GM10266 (cell line): ENCODE data around the gene FAM83E.
"Not testable (repeated sequence)": the region's sequence is repeated elsewhere in the genome, so short reads cannot be mapped to it uniquely, and the experiment has no call there.

Source experiments
- DNase-seq: peaks from one replicate; pipeline ENCODE4 v3.0.0; 2012; ENCODE audit errors: extremely low spot score
- TF ChIP-seq, protein P1 (sequence below): IDR thresholded peaks from 2 replicates; pipeline ENCODE4 v1.5.1; 2012; ENCODE audit warnings: mild to moderate bottlenecking, low read depth; ENCODE audit not compliant: control insufficient read depth, insufficient read depth; ENCODE audit errors: missing control alignments

Gene FAM83E

DNA sequence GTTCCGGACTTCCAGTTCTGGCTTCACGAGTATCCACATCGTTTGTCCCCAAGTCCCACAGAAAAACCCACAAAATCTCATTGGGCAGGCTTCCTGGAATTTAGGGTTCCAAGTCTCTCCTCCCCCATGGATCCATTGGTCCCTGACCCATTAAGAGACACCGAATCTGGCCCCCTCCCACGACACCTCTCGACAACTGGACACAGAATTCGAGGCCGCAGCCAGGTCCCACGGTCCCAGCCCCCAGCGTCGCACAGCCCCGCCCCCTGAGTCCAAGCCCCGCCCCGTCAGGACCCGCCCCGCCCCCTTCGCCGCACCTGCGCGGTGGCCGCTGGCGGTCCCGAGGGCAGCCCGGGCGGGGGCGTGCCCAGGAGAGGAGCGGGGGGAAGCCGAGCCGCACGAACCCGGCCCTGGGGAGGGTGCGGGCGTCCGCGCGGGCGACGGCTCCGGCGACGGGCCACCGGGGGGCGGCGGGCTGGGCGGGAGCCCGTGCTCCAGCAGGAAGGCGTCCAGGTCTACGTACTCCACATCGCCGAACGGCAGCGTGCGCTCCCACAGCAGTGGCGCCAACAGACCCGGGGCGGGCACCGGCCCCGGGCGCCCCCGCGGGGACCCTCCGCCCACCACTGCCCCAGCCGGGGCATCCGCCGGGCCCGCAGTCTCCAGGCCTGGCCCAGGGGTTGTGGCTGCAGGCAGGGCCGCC lies 20.5 kb upstream of the FAM83E start:
- TF ChIP-seq, protein P1, sequence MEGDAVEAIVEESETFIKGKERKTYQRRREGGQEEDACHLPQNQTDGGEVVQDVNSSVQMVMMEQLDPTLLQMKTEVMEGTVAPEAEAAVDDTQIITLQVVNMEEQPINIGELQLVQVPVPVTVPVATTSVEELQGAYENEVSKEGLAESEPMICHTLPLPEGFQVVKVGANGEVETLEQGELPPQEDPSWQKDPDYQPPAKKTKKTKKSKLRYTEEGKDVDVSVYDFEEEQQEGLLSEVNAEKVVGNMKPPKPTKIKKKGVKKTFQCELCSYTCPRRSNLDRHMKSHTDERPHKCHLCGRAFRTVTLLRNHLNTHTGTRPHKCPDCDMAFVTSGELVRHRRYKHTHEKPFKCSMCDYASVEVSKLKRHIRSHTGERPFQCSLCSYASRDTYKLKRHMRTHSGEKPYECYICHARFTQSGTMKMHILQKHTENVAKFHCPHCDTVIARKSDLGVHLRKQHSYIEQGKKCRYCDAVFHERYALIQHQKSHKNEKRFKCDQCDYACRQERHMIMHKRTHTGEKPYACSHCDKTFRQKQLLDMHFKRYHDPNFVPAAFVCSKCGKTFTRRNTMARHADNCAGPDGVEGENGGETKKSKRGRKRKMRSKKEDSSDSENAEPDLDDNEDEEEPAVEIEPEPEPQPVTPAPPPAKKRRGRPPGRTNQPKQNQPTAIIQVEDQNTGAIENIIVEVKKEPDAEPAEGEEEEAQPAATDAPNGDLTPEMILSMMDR = no peak
- peak; percentile 94 for DNase-seq

DNA sequence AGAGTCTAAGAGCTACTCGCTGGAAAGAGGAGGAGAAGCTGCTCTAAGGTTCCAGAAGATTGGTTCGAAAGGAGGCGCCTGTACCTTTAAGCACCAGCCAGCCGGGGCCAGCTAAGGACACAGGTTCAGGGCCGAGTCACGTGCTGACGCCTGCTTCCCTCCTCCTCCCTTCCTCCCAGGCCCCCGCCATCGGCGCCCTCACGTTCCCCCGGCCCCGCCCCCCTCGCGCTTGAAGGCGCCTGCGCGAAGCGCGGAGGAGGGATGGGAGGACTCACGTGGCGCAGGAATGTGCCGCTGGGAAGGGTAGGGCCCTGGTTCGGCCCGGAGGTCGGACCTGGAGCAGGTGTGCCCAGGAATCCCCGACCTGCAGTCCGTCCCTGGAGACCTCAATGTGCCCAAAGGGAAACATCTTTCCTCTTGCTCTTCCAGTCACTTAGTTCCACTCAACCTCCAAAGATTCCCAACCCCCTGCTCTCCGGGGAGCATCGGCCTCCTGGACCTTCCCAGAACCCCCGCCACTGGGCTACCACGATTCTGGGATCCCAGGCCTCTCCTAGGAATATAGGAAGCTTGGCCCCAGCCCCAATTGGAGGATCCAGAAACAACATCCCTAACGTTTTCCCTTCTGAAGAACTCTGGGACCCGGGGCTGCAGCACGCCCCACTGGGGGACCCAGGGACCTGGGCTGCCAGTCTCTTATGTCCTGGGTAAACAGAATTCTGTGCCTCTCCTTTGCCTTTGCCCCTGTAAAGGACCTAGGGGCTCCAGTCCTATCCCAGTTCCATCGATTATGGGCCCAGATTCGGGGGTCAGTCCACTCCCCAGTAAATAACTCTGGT lies 19.8 kb upstream of the FAM83E start:
- TF ChIP-seq, protein P1 = no peak
- DNase-seq = peak; percentile 92

DNA sequence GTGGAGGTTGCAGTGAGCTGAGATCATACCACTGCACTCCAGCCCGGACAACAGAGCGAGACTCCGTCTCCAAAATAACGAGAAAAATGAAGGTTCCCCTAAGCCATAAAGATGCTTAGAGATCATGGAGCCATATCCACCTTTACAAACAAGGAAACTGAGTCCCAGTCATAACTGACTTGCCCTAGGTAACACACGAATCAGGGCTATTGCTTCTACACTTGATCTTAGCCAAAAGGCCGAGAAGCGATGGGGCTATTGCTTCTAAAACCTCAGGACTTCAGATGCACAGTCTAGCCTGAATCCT lies 19.1 kb upstream of the FAM83E start:
- TF ChIP-seq, protein P1 = no peak
- DNase-seq = no peak

DNA sequence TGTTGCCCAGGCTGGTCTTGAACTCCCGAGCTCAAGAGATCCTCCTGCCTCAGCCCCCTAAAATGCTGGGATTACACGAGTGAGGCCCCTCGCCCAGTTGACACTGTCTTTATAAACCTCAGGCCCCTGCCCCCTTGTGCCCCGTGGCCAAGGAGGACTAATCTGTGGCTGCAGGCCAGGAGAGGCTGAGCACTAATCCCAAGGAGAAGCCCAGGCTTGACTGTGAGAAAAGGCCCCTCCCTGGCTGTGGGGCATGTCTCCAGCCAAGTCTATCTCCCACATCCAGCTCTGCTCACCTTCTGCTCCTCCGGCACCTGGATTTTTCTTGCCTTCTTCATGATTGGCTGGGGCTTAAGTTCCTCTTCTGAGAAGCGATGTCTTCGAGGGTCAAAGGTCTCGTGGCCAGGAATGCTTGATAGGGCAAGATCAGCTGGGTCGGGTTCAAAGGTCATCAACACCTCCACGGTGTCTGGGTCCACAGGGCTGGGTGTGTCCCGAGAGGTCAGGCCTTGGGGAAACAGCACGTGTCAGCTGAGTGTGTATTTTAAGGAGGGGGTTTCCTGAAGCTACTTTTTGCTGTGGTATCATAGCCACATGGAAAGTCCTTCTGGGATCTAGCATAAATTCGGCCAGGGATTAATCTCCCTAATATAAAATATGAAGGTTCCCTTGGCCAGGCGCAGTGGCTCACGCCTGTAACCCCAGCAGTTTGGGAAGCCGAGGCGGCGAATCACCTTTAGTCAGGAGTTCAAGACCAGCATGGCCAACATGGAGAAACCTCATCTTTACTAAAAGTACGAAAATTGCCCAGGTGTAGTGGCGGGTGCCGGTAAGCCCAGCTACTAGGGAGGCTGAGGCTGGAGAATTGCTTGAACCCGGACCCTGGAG lies 18.5 kb upstream of the FAM83E start:
- no peak for DNase-seq
- TF ChIP-seq, protein P1 = no peak

DNA sequence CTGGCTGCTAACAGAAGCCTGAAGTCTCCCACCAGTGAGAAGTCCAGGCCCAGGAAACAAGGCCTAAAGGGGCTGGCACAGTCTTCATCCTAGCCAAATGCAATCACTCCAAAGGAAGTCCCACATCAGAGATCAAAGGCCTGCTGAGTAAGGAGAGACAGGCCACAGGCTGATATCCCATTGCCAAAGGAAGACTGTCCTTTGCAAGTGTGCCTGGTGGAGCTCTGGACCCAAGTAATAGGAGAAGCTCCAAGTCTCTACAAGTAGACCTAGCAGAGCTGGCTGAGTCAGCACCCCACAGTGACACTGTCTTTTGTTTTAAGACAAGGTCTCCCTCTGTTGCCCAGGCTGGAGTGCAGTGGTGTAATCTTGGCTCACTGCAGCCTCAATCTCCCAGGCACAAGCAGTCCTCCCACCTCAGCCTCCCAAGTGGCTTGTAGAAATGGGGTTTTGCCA lies 17.8 kb upstream of the FAM83E start:
- no peak for DNase-seq
- TF ChIP-seq, protein P1 = no peak

DNA sequence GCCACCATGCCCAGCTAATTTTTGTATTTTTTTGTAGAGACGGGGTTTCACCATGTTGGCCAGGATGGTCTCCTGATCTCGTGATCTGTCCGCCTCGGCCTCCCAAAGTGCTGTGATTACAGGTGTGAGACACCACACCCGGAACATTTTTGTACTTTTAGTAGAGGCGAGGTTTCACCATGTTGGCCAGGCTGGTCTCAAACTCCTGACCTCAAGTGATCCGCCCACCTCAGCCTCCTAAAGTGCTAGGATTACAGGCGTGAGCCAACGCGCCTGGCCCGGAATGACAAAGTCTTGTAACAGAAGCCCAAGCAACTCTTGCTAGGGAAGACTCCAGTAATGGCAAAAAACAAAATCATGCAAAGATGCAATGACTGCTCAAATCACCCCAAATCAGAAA lies 17.4 kb upstream of the FAM83E start:
- not testable (repeated sequence) for DNase-seq

DNA sequence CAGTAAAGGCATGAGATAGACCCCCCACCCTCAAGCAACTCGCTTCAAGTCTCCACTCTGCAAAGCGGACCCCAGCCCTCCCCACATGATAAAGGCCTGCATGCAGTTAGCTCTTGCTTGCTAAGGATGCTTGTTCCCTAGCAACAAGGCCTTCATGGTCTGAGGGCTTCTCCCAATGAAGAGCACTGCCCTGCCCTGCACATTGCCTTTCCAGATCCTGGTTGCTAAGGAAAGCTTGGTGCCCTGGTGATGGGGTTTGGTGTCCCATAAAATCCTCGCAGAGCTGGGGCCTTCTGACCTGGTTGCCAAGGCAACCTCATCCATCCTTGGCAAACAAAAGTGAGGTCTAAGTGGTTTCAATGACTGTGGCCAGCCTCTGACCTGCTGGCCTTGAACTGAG lies 16.3 kb upstream of the FAM83E start:
- TF ChIP-seq, protein P1 = no peak
- DNase-seq = no peak
